22Rv1 (cell line): ENCODE data around the gene DFFB.

Experiments
- CTCF ChIP-seq: fragments of 450-650 bp; IDR thresholded peaks from 2 replicates; pipeline ENCODE4 v1.5.1; 2017; ENCODE audit warnings: mild to moderate bottlenecking
- ZFX ChIP-seq: fragments of 450-650 bp; IDR thresholded peaks from 2 replicates; pipeline ENCODE4 v1.6.1; 2017; ENCODE audit warnings: antibody characterized with exemption, borderline replicate concordance

- TF ChIP-seq CTCF (no peak), ZFX (no peak)
Observed at GRCh38 chr1:3912809-3913685, 55.8 kb downstream of the DFFB start.
